ENCODE results near the gene CHPT1. TPM values are rescaled to one million over a fixed set of nuclear protein-coding genes. Genes with fewer than 3 reads are reported as not detected.

CHPT1 gene
- total and polyA plus RNA-seq, 2 of the 13 experiments (the other 11 are each of a cell fraction or from before 2014, with no cell fraction given), result 117 to 178 TPM

- TF ChIP-seq, protein P1, sequence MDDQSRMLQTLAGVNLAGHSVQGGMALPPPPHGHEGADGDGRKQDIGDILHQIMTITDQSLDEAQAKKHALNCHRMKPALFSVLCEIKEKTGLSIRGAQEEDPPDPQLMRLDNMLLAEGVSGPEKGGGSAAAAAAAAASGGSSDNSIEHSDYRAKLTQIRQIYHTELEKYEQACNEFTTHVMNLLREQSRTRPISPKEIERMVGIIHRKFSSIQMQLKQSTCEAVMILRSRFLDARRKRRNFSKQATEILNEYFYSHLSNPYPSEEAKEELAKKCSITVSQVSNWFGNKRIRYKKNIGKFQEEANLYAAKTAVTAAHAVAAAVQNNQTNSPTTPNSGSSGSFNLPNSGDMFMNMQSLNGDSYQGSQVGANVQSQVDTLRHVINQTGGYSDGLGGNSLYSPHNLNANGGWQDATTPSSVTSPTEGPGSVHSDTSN (CRISPR knock-in tag; IDR thresholded peaks at IDR 0.05; ENCODE audit: borderline replicate concordance), result no peak
- TF ChIP-seq HIC2 (CRISPR knock-in tag; IDR thresholded peaks at IDR 0.05; ENCODE audit: low read depth) (no peak), MAF1 (CRISPR knock-in tag; IDR thresholded peaks at IDR 0.05; ENCODE audit: borderline replicate concordance) (no peak), ZFYVE20 (CRISPR knock-in tag; IDR thresholded peaks at IDR 0.05; ENCODE audit: borderline replicate concordance, low read depth) (no peak), GTF2F1 (IDR thresholded peaks at IDR 0.05; ENCODE audit: low read length) (no peak)
These were observed 48.0 kb downstream of the CHPT1 start (continued) for GRCh38 chr12:101745481-101745880.

DNA sequence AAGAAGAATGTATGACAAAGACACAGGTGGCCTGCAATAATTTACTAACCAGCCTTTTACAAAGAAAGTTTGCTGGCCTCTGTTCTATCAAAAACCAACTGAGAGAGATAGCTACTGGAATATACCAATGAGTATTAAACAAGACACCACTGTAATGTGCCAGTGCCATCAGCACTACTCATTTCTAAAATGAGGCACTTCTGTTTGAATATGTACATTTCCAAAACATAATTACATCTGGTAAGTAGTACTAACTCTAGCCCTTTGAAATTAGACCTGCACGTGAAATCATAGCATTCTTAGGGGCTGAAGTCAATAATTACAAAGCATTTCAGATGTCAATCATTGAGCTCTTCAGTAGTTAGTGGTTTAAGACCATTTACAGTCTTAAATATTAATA lies 48.8 kb downstream of the CHPT1 start:
- ATAC-seq (no peak), DNase-seq (ENCODE audit: low spot score) (no peak), FAIRE-seq (no peak)
- no peak overlapping the region for H3K27ac ChIP-seq (ENCODE audit: extremely low read length, insufficient read depth, low read length)
- ChIA-PET CTCF (ENCODE audit: low intra/inter-chr PET ratio, low total read pairs) (no interaction called here), POLR2A (interaction anchor here (0.9 kb wide), 1 partner anchor 130 kb away, joined by 3 read pairs; no protein-coding TSS in a partner anchor)
- BruUV-seq (replicated peaks), result no TSS peak
- H4K20me1 ChIP-seq (ENCODE audit: insufficient read depth, low read length), result no peaks in the 10 kb centered on the region
- no peak overlapping the region for H3K4me3 ChIP-seq (replicated peaks in 1 of 3; ENCODE audit: insufficient read depth in 1 of 3, low read depth in 2 of 3, low read length in 3 of 3)
- no peaks in the 10 kb centered on the region for H3K79me2 ChIP-seq (ENCODE audit: insufficient read depth, low read length)
- H3K27me3 ChIP-seq (ENCODE audit: control insufficient read depth in 1 of 2, insufficient read depth in 2 of 2, low read length in 2 of 2), result no peaks in the 10 kb centered on the region
- peaks cover 15 to 44% of the 10 kb centered on the region in 2 experiments for H3K36me3 ChIP-seq (replicated peaks in 1 of 2; ENCODE audit: control insufficient read depth in 1 of 2, insufficient read depth in 2 of 2, low read length in 2 of 2)
- no peak overlapping the region for H2AFZ ChIP-seq (ENCODE audit: low read length)
- 93% methylated on average over 1 of the region's 1 CpG for WGBS (ENCODE audit: low lambda C conversion rate)
- no peak for TF ChIP-seq ZFAT (CRISPR knock-in tag; conservative IDR thresholded peaks at IDR 0.05)
- TF ChIP-seq ZNF30 (CRISPR knock-in tag; IDR thresholded peaks at IDR 0.05), result no peak
- no peak for TF ChIP-seq ZKSCAN5 (CRISPR knock-in tag; IDR thresholded peaks at IDR 0.05)
- TF ChIP-seq ZBTB14 (CRISPR knock-in tag; IDR thresholded peaks at IDR 0.05), result no peak
- TF ChIP-seq, protein P2, sequence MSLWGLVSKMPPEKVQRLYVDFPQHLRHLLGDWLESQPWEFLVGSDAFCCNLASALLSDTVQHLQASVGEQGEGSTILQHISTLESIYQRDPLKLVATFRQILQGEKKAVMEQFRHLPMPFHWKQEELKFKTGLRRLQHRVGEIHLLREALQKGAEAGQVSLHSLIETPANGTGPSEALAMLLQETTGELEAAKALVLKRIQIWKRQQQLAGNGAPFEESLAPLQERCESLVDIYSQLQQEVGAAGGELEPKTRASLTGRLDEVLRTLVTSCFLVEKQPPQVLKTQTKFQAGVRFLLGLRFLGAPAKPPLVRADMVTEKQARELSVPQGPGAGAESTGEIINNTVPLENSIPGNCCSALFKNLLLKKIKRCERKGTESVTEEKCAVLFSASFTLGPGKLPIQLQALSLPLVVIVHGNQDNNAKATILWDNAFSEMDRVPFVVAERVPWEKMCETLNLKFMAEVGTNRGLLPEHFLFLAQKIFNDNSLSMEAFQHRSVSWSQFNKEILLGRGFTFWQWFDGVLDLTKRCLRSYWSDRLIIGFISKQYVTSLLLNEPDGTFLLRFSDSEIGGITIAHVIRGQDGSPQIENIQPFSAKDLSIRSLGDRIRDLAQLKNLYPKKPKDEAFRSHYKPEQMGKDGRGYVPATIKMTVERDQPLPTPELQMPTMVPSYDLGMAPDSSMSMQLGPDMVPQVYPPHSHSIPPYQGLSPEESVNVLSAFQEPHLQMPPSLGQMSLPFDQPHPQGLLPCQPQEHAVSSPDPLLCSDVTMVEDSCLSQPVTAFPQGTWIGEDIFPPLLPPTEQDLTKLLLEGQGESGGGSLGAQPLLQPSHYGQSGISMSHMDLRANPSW (CRISPR knock-in tag; IDR thresholded peaks at IDR 0.05; ENCODE audit: borderline replicate concordance), result no peak
- TF ChIP-seq AKAP8 (CRISPR knock-in tag; IDR thresholded peaks at IDR 0.05), result no peak
- no peak for TF ChIP-seq ZNF782 (CRISPR knock-in tag; IDR thresholded peaks at IDR 0.05; ENCODE audit: borderline replicate concordance)
- TF ChIP-seq ZNF264 (CRISPR knock-in tag; IDR thresholded peaks at IDR 0.05), result no peak
- no peak for TF ChIP-seq CERS6 (CRISPR knock-in tag; IDR thresholded peaks at IDR 0.05)
- no peak for TF ChIP-seq PHF21A (CRISPR knock-in tag; IDR thresholded peaks at IDR 0.05)
- H3K4me2 ChIP-seq (ENCODE audit: low read depth, low read length), result no peak overlapping the region
- H3K9ac ChIP-seq (ENCODE audit: insufficient read depth, low read depth, low read length), result no peak overlapping the region
- no peaks in the 10 kb centered on the region for H3K9me3 ChIP-seq (ENCODE audit: low read length)
- intact Hi-C loops (cut with micrococcal nuclease; ENCODE audit: unreplicated experiment), result no loop called here
- peaks cover 5% of the 10 kb centered on the region; the same call in 1 of the 2 replicates for H3K4me1 ChIP-seq (ENCODE audit: insufficient read depth, low read length)
- in situ Hi-C loops (cut with HindIII; ENCODE audit: extremely low pct_ligation_motif_present, low pct_unique_long_range_greater_than_20kb), result no loop called here
